H9 (cell line): ENCODE results near the gene EEF2K. TPM values are rescaled to one million over a fixed set of nuclear protein-coding genes. Genes with fewer than 3 reads are reported as not detected.
A peak's percentile ranks its signal among the peaks of the same experiment; 100 is the strongest.

Experiments used
- DNase-seq: peaks from one replicate; pipeline ENCODE4 v3.0.0-alpha.2; 2017
- H2AFZ ChIP-seq: one replicate; pipeline ENCODE4 v1.6.1; 2013; ENCODE audit warnings: mild to moderate bottlenecking, low read length, control low read depth, moderate library complexity
- H2AK5ac ChIP-seq: 2 replicates; pipeline ENCODE4 v1.6.1; 2013; ENCODE audit warnings: low read length, control low read depth, mixed read lengths; ENCODE audit not compliant: insufficient read length
- H2BK120ac ChIP-seq: one replicate; pipeline ENCODE4 v1.6.1; 2013; ENCODE audit warnings: low read depth, mild to moderate bottlenecking, low read length, control low read depth, inconsistent platforms; ENCODE audit not compliant: poor library complexity, severe bottlenecking
- H2BK12ac ChIP-seq: 2 replicates; pipeline ENCODE4 v1.6.1; 2013; ENCODE audit warnings: low read length, control low read depth, mixed read lengths, low read depth; ENCODE audit not compliant: insufficient read length
- H2BK15ac ChIP-seq: 2 replicates; pipeline ENCODE4 v1.6.1; 2013; ENCODE audit warnings: low read depth, low read length, control low read depth
- H2BK20ac ChIP-seq: one replicate; pipeline ENCODE4 v1.6.1; 2013; ENCODE audit warnings: low read depth, mild to moderate bottlenecking, low read length, control low read depth, inconsistent platforms; ENCODE audit not compliant: poor library complexity, severe bottlenecking
- H2BK5ac ChIP-seq: 2 replicates; pipeline ENCODE4 v1.6.1; 2013; ENCODE audit warnings: low read length, control low read depth, mixed read lengths; ENCODE audit not compliant: insufficient read length
- H3K14ac ChIP-seq: 2 replicates; pipeline ENCODE4 v1.6.1; 2013; ENCODE audit warnings: low read length, control low read depth; ENCODE audit not compliant: insufficient read depth
- H3K18ac ChIP-seq: 2 replicates; pipeline ENCODE4 v1.6.1; 2013; ENCODE audit warnings: low read depth, mild to moderate bottlenecking, mixed read lengths, low read length, control low read depth; ENCODE audit not compliant: insufficient read length
- H3K23ac ChIP-seq: 2 replicates; pipeline ENCODE4 v1.6.1; 2013; ENCODE audit warnings: low read length, control low read depth, mixed read lengths, low read depth; ENCODE audit not compliant: insufficient read length
- H3K23me2 ChIP-seq: 2 replicates; pipeline ENCODE4 v1.6.1; 2013; ENCODE audit warnings: low read depth, mild to moderate bottlenecking, mixed read lengths, low read length, control low read depth; ENCODE audit not compliant: insufficient read length, poor library complexity, severe bottlenecking
- H3K27ac ChIP-seq: 2 replicates; pipeline ENCODE4 v1.5.1; 2013; ENCODE audit warnings: low read length, control low read depth, mixed read lengths, low read depth; ENCODE audit not compliant: insufficient read length
- H3K27me3 ChIP-seq: 2 replicates; pipeline ENCODE4 v1.6.1; 2013; ENCODE audit warnings: low read length, control low read depth, inconsistent platforms; ENCODE audit not compliant: insufficient read depth
- H3K4ac ChIP-seq: 2 replicates; pipeline ENCODE4 v1.6.1; 2013; ENCODE audit warnings: low read depth, mild to moderate bottlenecking, control low read depth, inconsistent platforms, low read length, moderate library complexity
- H3K4me1 ChIP-seq: 2 replicates; pipeline ENCODE4 v1.6.1; 2013; ENCODE audit warnings: low read length, control low read depth, inconsistent platforms; ENCODE audit not compliant: insufficient read depth
- H3K4me2 ChIP-seq: 2 replicates; pipeline ENCODE4 v1.6.1; 2013; ENCODE audit warnings: low read length, control low read depth, mixed read lengths; ENCODE audit not compliant: insufficient read length, insufficient read depth
- H3K56ac ChIP-seq: 2 replicates; pipeline ENCODE4 v1.6.1; 2013; ENCODE audit warnings: low read depth, mild to moderate bottlenecking, mixed read lengths, low read length, control low read depth; ENCODE audit not compliant: insufficient read length
- H3K79me1 ChIP-seq: 2 replicates; pipeline ENCODE4 v1.6.1; 2013; ENCODE audit warnings: low read depth, mild to moderate bottlenecking, moderate library complexity, low read length, control low read depth, inconsistent platforms; ENCODE audit not compliant: insufficient read depth, poor library complexity, severe bottlenecking
- H3K79me2 ChIP-seq: 2 replicates; pipeline ENCODE4 v1.6.1; 2013; ENCODE audit warnings: low read length, control low read depth, inconsistent platforms; ENCODE audit not compliant: insufficient read depth
- H3K9ac ChIP-seq: 2 replicates; pipeline ENCODE4 v1.6.1; 2013; ENCODE audit warnings: low read length, control low read depth, mixed read lengths; ENCODE audit not compliant: insufficient read length; ENCODE audit errors: extremely low read depth
- H3K9me3 ChIP-seq: one replicate; pipeline ENCODE4 v1.6.1; 2013; ENCODE audit warnings: low read depth, low read length, inconsistent platforms; ENCODE audit not compliant: control insufficient read depth
- H3T11ph ChIP-seq: one replicate; pipeline ENCODE4 v1.6.1; 2013; ENCODE audit warnings: mild to moderate bottlenecking, low read length, control low read depth, inconsistent platforms
- H4K20me1 ChIP-seq: one replicate; pipeline ENCODE4 v1.6.1; 2013; ENCODE audit not compliant: control insufficient read depth, insufficient read length, insufficient read depth
- H4K5ac ChIP-seq: 2 replicates; pipeline ENCODE4 v1.6.1; 2013; ENCODE audit warnings: low read depth, mild to moderate bottlenecking, mixed read lengths, low read length, control low read depth; ENCODE audit not compliant: insufficient read length
- H4K8ac ChIP-seq: replicated peaks from 2 replicates; pipeline ENCODE4 v1.6.1; 2013; ENCODE audit warnings: low read length, control low read depth, mixed read lengths, low read depth; ENCODE audit not compliant: insufficient read length
- H4K91ac ChIP-seq: 2 replicates; pipeline ENCODE4 v1.6.1; 2013; ENCODE audit warnings: low read depth, mild to moderate bottlenecking, moderate library complexity, mixed read lengths, low read length, control low read depth; ENCODE audit not compliant: insufficient read length
- H3K27ac Mint-ChIP-seq, 3 experiments: 2 replicates in 2 of 3; 3 replicates in 1 of 3; pipeline ENCODE4 v1.8.0; 2020 to 2021; ENCODE audit warnings: mixed read lengths in 3 of 3, mild to moderate bottlenecking in 1 of 3, moderate library complexity in 1 of 3
- H3K27me3 Mint-ChIP-seq: 2 replicates; pipeline ENCODE4 v1.8.0; 2021; ENCODE audit warnings: low read depth, mild to moderate bottlenecking, moderate library complexity, mixed read lengths
- H3K36me3 Mint-ChIP-seq, 3 experiments: 2 replicates in 2 of 3; 3 replicates in 1 of 3; pipeline ENCODE4 v1.8.0; 2020 to 2021; ENCODE audit warnings: low read depth in 3 of 3, mixed read lengths in 3 of 3; ENCODE audit not compliant: insufficient read depth in 1 of 3
- H3K4me1 Mint-ChIP-seq, 2 experiments: 2 replicates each; pipeline ENCODE4 v1.8.0; 2020; ENCODE audit warnings: mixed read lengths in 2 of 2
- H3K4me3 Mint-ChIP-seq, 2 experiments: 2 replicates in 1 of 2; 3 replicates in 1 of 2; pipeline ENCODE4 v1.8.0; 2020 to 2021; ENCODE audit warnings: mild to moderate bottlenecking in 2 of 2, mixed read lengths in 2 of 2, moderate library complexity in 1 of 2
- H3K9me3 Mint-ChIP-seq, 2 experiments: 2 replicates in 1 of 2; 3 replicates in 1 of 2; pipeline ENCODE4 v1.8.0; 2020; ENCODE audit warnings: mild to moderate bottlenecking in 2 of 2, mixed read lengths in 2 of 2, moderate library complexity in 1 of 2
- CTCF ChIP-seq: fragments of 200-600 bp; sonication (generic); conservative IDR thresholded peaks from 3 replicates; pipeline ENCODE4 v1.8.0; 2021; ENCODE audit warnings: antibody characterized with exemption, mild to moderate bottlenecking
- WGBS: extraction: QIAGEN DNeasy Blood & Tissue Kit; methylation state at CpG from one replicate; pipeline ENCODE4 v1.1.7; 2013; ENCODE audit warnings: missing lambda C conversion rate, low lambda C conversion rate, mixed read lengths; ENCODE audit not compliant: insufficient read length; ENCODE audit errors: extremely low coverage; 5-methylcytosine and 5-hydroxymethylcytosine counted together
- total RNA-seq: library from RNA; stranded (reverse); gene quantifications from 2 replicates; pipeline ENCODE4 v1.2.1, GENCODE V29; 2021

EEF2K gene
- total RNA-seq, 1 experiment from 2014 or later = 20.7 TPM

GRCh38 chr16:22161999-22162655 lies 44.0 kb upstream of the EEF2K start, which contains the start of gene SDR42E2:
Gene SDR42E2, plus strand, starts transcription at chr16:22162506. Its CDS starts 3,077 bp downstream, at chr16:22165583.
- no peaks in the 10 kb centered on the region for H3K79me2 ChIP-seq
- no peak within 1 kb of the TSS for H2BK120ac ChIP-seq
- H3K27ac ChIP-seq = no peak within 1 kb of the TSS
- no peak within 1 kb of the TSS for H4K8ac ChIP-seq
- no CpG with 5 or more reads among the region's 40 CpGs for WGBS
- H3T11ph ChIP-seq = no peak within 1 kb of the TSS
- Mint-ChIP-seq H3K36me3 (peaks cover 0 to 4% (median 0%) of the 10 kb centered on the region in 3 experiments; a peak in 3 of 7 replicates), H3K4me3 (peak within 1 kb of the TSS; percentile 54 to 76), H3K9me3 (no peaks in the 10 kb centered on the region; a peak in 1 of 5 replicates), H3K27ac (no peak within 1 kb of the TSS), H3K27me3 (peaks cover 59% of the 10 kb centered on the region), H3K4me1 (peaks cover 0 to 2% of the 10 kb centered on the region in 2 experiments; a peak in 1 of 4 replicates)
- no peak for TF ChIP-seq CTCF
- H4K5ac ChIP-seq = no peak within 1 kb of the TSS
- DNase-seq = peak; percentile 84
- no peak within 1 kb of the TSS for H2BK5ac ChIP-seq
- H3K79me1 ChIP-seq = no peaks in the 10 kb centered on the region
- no peaks in the 10 kb centered on the region for H4K20me1 ChIP-seq
- no peak within 1 kb of the TSS for H2AFZ ChIP-seq
- 0 out of 2 replicates have a peak within 1 kb of the TSS, but pooled peaks have one; percentile 71 for H3K14ac ChIP-seq
- H3K56ac ChIP-seq = no peak within 1 kb of the TSS
- no peak within 1 kb of the TSS for H2AK5ac ChIP-seq
- H3K4me2 ChIP-seq = peak within 1 kb of the TSS; percentile 40
- H2BK15ac ChIP-seq = no peak within 1 kb of the TSS
- no peaks in the 10 kb centered on the region for H3K4me1 ChIP-seq
- H3K18ac ChIP-seq = no peak within 1 kb of the TSS
- H3K27me3 ChIP-seq = no peaks in the 10 kb centered on the region; the same call in 1 of the 2 replicates
- no peak within 1 kb of the TSS for H2BK12ac ChIP-seq
- H3K4ac ChIP-seq = no peak within 1 kb of the TSS
- H2BK20ac ChIP-seq = no peak within 1 kb of the TSS
- H4K91ac ChIP-seq = no peak within 1 kb of the TSS
- H3K9ac ChIP-seq = no peak within 1 kb of the TSS
- H3K23me2 ChIP-seq = no peaks in the 10 kb centered on the region
- no peak within 1 kb of the TSS for H3K23ac ChIP-seq
- no peaks in the 10 kb centered on the region for H3K9me3 ChIP-seq
